ENCODE data around the gene HHLA2. TPM values are rescaled to one million over a fixed set of nuclear protein-coding genes. Genes with fewer than 3 reads are reported as not detected.

The HHLA2 gene
- polyA plus RNA-seq, 1 donor (not counting 4 experiments of a cell fraction or from before 2014, with no cell fraction given) = not detected

- H3K4me2 ChIP-seq (ENCODE audit: control insufficient read depth, extremely low read depth, insufficient read depth, low read depth, low read length) = no peak overlapping the region
- DNase-seq (ENCODE audit: low read depth, low spot score) (no peak), FAIRE-seq (no peak)
- no peaks in the 10 kb centered on the region for H3K9me3 ChIP-seq (ENCODE audit: control insufficient read depth, low read depth, low read length)
- no peaks in the 10 kb centered on the region for H3K4me1 ChIP-seq (ENCODE audit: control insufficient read depth, extremely low read depth, insufficient read depth, low read length)
- H2AFZ ChIP-seq (ENCODE audit: control insufficient read depth, low read length) = no peak overlapping the region
- no peak overlapping the region for H3K9ac ChIP-seq (ENCODE audit: control insufficient read depth, extremely low read depth, insufficient read depth, low read length)
- no peaks in the 10 kb centered on the region for H3K36me3 ChIP-seq (ENCODE audit: control insufficient read depth in 2 of 2, extremely low read depth in 1 of 2, insufficient read depth in 2 of 2, low read length in 2 of 2)
- no peak for TF ChIP-seq CTCF (optimal IDR thresholded peaks at IDR 0.05 in 1 of 3, IDR thresholded peaks at IDR 0.05 in 1 of 3, conservative IDR thresholded peaks at IDR 0.05 in 1 of 3; ENCODE audit: extremely low read depth in 1 of 3, insufficient read depth in 2 of 3, low read length in 3 of 3)
- no peak for TF ChIP-seq EZH2 (IDR thresholded peaks at IDR 0.05; ENCODE audit: low read length)
- no peaks in the 10 kb centered on the region for H3K9me1 ChIP-seq (ENCODE audit: control insufficient read depth, extremely low read depth, insufficient read depth, low read length)
- H3K27ac ChIP-seq (ENCODE audit: control insufficient read depth, insufficient read depth, low read length) = no peak overlapping the region
- no peaks in the 10 kb centered on the region for H4K20me1 ChIP-seq (ENCODE audit: control insufficient read depth, extremely low read depth, insufficient read depth, low read length)
- no peak overlapping the region for H3K4me3 ChIP-seq (ENCODE audit: control insufficient read depth in 2 of 3, extremely low read depth in 1 of 3, insufficient read depth in 2 of 3, low read depth in 1 of 3, low read length in 3 of 3)
- dilution Hi-C loops (cut with MboI; ENCODE audit: extremely low pct_ligation_motif_present, low sequenced_read_pairs) = no loop called here
- H3K27me3 ChIP-seq (ENCODE audit: control insufficient read depth, extremely low read depth, insufficient read depth, low read length) = no peaks in the 10 kb centered on the region
- H3K79me2 ChIP-seq (ENCODE audit: control insufficient read depth, insufficient read depth, low read length) = no peaks in the 10 kb centered on the region
Observed at GRCh38 chr3:108311797-108312196, 15.4 kb downstream of the HHLA2 start.

- FAIRE-seq = no peak
- Histone ChIP-seq H3K27me3 (ENCODE audit: control insufficient read depth, extremely low read depth, insufficient read depth, low read length) (no peaks in the 10 kb centered on the region), H3K79me2 (ENCODE audit: control insufficient read depth, insufficient read depth, low read length) (no peaks in the 10 kb centered on the region), H3K27ac (ENCODE audit: control insufficient read depth, insufficient read depth, low read length) (no peak overlapping the region), H3K4me3 (ENCODE audit: control insufficient read depth in 2 of 3, extremely low read depth in 1 of 3, insufficient read depth in 2 of 3, low read depth in 1 of 3, low read length in 3 of 3) (no peak overlapping the region), H3K4me2 (ENCODE audit: control insufficient read depth, extremely low read depth, insufficient read depth, low read depth, low read length) (no peak overlapping the region), H3K9me3 (ENCODE audit: control insufficient read depth, low read depth, low read length) (no peaks in the 10 kb centered on the region), H3K9ac (ENCODE audit: control insufficient read depth, extremely low read depth, insufficient read depth, low read length) (no peak overlapping the region), H3K36me3 (ENCODE audit: control insufficient read depth in 2 of 2, extremely low read depth in 1 of 2, insufficient read depth in 2 of 2, low read length in 2 of 2) (no peaks in the 10 kb centered on the region), H2AFZ (ENCODE audit: control insufficient read depth, low read length) (no peak overlapping the region), H3K4me1 (ENCODE audit: control insufficient read depth, extremely low read depth, insufficient read depth, low read length) (no peaks in the 10 kb centered on the region), H4K20me1 (ENCODE audit: control insufficient read depth, extremely low read depth, insufficient read depth, low read length) (no peaks in the 10 kb centered on the region), H3K9me1 (ENCODE audit: control insufficient read depth, extremely low read depth, insufficient read depth, low read length) (no peaks in the 10 kb centered on the region)
- dilution Hi-C loops (cut with MboI; ENCODE audit: extremely low pct_ligation_motif_present, low sequenced_read_pairs) = no loop called here
- TF ChIP-seq EZH2 (IDR thresholded peaks at IDR 0.05; ENCODE audit: low read length) = no peak
- no peak for TF ChIP-seq CTCF (optimal IDR thresholded peaks at IDR 0.05 in 1 of 3, IDR thresholded peaks at IDR 0.05 in 1 of 3, conservative IDR thresholded peaks at IDR 0.05 in 1 of 3; ENCODE audit: extremely low read depth in 1 of 3, insufficient read depth in 2 of 3, low read length in 3 of 3)
- DNase-seq (ENCODE audit: low read depth, low spot score) = no peak
Observed at GRCh38 chr3:108312656-108313055, 16.3 kb downstream of the HHLA2 start.

Measured in keratinocyte (primary cell).